ENCODE data around the gene KANK2.
A peak's percentile ranks its signal among the peaks of the same experiment; 100 is the strongest.

Gene KANK2

DNA sequence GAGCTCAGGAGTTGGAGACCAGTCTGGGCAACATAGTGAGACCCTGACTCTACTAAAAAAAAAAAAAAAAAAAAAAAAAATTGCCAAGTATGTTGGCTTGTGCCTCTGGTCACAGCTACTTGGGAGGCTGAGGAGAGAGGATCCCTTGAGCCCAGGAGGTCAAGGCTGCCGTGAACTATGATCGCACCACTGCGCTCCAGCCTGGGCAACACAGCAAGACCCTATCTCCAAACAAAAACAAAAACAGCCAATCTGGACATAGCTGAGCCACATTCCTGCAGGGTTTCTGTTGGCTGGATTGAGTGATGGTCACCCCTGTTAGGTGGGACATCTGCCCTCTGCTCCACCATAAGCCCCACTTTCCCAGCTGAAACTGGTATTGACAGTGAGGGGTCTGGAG is 28.5 kb upstream of the KANK2 start:
- DNase-seq (ENCODE audit: low spot score): no peak

- no peak for DNase-seq (ENCODE audit: low spot score)
Measured at GRCh38 chr19:11225172-11225571, 27.8 kb upstream of the KANK2 start.

DNA sequence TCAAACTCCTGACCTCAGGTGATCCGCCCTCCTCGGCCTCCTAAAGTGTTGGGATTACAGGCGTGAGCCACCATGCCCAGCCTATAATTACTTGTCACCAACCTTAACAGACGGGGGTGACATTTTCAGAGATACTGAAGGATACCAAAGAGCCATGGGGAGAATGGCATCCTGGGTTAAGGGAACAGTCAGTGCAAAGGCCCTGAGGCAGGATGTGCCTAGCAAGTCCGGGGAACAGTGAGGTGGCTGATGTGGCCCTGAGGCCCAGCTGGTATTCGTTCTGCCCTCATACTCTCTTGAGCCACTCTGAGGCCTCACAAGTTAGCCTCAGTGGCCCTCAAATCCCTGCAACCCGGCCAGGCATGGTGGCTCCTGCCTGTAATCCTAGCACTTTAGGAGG is 27.1 kb upstream of the KANK2 start:
- no peak for DNase-seq (ENCODE audit: low spot score)

DNA sequence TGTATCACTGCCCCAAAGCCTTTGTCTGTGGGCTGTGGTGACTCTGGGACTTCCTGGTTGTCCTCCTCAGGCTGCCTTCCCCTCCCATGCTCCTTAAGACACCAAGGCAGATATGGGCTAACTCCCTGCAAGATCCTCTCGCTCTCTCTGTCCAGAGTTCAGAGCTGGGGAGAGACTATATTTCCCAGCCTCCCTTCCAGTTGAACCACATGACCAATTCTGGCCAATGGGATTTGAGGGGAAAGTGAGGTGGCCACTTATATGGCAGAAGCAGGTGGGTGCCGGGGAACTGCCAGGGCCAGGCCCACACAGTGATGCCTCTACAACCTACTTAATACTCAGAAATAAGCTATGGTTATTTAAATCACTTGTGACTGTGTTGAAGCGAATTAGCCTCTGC is 25.9 kb upstream of the KANK2 start:
- DNase-seq (ENCODE audit: low spot score): no peak

DNA sequence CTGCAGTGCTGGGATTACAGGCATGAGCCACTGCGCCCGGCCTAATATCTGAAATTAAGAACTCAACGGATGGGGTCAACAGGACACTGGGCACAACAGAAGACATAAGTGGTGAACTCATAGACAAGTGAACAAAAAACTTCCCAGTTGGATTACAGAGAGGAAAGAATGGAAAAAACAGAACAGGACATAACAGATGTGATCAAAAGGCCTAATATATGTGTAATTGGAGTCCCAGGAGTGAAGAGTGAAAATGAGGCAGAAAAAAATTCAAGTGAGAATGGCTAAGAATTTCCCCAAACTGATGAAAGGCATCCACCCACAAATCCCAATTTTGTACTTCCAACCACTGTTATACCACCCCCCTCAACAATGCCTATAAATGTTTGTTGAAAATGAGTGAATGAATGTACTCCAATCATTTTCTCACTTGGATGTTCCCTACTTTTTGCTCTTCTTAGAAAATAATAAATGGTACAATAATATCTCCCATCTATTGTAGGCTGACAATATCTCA is 23.8 kb upstream of the KANK2 start:
- no peak for DNase-seq (ENCODE audit: low spot score)

DNA sequence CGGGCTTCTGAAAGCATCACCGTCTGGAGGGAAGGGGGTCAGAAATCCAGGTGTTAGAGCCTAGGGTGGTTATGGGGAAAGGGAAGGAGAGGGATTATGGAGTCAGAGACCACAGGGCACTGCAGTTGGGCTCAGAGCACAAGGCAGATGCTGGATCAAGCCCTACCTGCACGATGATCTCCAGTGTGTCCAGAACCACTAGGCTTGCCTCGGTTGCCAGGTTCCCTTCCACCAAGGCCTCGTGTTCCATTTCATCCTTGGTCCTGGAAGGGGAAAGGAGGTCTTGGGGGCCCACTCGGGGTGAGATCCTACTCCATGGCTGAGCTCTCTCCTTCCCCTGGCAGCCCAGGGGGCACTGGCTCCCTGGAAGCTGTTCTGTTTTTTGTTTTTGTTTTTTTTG is 17.0 kb upstream of the KANK2 start:
- DNase-seq (ENCODE audit: low spot score): no peak

DNA sequence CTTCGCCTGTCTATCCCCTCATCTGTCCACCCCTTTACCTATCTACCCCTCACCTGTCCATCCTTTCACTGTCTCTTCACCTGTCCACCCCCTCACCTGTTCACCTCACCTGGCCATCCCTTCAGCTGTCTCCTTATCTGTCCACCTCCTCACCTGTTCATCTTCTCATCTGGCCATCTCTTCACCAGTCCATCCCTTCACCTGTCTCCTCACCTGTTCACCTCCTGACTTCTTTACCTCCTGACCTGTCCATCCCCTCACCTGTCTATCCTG is 13.2 kb upstream of the KANK2 start:
- no peak for DNase-seq (ENCODE audit: low spot score)

- no peak for DNase-seq (ENCODE audit: low spot score)
Measured at GRCh38 chr19:11209839-11210655, 12.7 kb upstream of the KANK2 start.

DNA sequence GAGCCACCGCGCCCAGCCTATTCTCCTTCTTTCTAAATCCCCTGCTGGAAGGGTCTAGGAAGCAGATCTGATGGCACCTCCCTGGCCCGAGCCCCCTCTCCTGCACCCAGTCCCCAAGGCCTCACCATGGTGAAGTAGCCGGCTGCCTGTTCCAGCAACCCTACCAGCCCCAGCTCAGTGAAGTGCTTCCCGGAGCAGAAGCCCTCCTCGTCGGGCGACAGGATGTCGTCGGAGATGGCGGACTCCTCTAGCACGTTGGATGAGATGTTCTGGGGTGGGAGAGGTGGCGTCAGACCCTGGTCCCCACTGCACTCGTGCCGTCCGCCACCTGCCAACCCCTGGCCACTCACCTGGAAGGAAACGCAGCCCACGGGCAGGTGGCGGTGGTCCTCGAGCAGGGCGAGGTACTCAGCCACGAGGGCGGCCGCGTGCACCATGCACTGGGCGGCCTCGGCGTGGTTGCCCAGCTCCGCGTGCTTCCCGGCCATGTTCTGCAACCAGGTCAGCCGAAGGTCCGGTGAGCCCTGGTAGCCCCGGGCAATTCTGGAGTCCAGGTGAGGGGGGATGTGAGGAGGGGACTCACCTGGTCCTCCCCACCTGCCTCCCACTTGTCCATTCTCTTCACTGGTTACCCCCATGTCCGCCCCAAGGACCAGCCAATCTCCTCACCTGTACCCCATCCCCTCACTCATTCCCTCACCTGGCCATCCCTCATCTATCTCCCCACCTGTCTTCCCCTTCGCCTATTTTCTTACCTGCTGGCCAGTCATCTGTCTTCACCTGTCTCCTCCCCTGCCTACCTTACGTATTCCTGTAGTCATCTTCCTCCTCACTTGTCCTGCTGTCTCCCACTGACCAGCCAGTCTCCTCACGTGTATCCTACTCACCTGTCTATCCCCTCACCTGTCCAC is 11.5 kb upstream of the KANK2 start:
- DNase-seq (ENCODE audit: low spot score): no peak

DNA sequence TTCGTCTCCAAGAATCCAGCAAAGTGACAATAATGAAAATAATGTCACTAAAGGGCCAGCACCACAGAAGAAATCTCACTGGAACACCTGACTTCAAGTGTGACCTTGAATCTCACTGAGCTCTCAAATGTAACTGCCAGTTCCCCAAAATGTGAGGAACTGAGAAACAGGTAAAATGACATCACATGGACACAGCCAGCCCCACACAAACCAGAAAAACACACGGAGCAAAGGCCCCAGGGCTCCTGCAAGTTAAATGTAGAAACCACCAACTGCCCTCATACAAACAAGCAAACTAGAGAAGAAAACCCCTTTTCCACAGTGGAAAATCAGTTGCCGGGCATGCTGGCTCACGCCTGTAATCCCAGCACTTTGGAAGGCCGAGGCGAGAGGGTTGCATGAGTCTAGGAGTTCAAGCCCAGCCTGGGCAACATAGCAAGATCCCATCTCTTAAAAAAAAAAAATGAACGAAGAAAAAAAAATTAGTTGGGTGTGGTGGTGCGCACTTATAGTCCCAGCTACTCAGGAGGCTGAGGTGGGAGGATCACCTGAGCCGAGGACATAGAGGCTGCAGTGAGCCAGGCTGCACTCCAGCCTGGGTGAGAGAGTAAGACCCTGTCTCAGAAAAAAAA is 8.7 kb upstream of the KANK2 start:
- DNase-seq (ENCODE audit: low spot score): no peak

- no peak for DNase-seq (ENCODE audit: low spot score)
Measured at GRCh38 chr19:11204943-11205349, 7.6 kb upstream of the KANK2 start.

DNA sequence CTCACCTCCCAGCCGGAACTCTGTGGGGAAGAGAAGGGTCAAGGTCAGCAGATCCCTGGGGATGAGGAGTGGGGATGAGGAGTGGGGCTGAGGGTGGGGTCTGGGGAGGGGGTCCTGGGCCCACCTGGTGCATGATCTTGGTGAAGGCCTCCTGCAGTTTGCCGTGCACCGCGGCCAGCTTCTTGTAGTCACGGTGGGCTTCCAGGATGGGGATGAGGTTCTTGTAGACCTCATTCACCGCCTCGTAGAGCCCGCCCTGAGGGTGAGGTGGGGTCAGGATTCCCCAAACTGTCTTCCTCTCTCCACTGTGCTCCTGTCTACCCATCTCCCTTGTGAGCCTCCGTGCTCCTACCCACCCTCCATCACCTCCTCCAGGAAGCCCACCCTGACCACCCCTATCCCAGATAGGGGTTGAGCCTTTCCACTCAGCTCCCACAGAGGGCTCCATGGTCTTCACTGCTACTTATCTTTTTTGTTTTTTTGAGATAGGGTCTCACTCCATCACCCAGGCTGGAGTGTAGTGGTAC is 6.8 kb upstream of the KANK2 start:
- DNase-seq (ENCODE audit: low spot score): no peak

- DNase-seq (ENCODE audit: low spot score): peak; percentile 26
Measured at GRCh38 chr19:11203194-11204075, 6.1 kb upstream of the KANK2 start.

DNA sequence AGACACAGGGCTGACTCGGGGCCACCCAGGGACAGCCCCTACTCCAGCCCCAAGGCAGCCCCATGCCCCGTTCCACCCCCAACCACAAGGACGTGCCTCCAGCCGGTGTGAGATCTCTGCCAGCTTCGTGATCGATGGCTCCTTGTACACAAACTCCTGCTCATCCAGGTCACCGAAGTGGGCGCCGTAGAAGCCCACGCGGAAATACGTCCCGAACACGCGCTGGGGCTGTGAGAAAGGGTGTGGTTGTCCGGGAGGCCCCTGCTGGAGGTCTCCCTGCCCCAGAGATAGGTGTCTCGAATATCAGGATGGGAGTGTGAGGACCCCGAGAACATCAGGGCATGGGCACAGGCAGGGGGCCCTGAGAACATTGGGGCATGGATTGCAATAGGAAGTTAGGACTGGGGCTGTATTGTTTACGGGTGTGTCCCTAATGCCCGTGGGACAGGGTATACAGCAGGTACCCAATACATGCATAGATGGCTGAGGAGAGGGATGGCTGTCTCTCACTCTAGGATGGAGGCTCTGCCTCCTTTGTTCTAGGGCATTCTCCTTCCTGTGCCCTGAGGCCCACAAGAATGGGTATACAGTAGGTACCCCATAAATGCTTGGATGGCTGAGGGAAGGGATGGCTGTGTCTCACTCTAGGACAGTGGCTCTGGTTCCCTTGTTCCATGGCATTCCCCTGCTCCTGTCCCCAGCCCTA is 5.3 kb upstream of the KANK2 start:
- DNase-seq (ENCODE audit: low spot score): no peak

GRCh38 chr19:11201791-11202190 is 4.4 kb upstream of the KANK2 start:
- no peak for DNase-seq (ENCODE audit: low spot score)

DNA sequence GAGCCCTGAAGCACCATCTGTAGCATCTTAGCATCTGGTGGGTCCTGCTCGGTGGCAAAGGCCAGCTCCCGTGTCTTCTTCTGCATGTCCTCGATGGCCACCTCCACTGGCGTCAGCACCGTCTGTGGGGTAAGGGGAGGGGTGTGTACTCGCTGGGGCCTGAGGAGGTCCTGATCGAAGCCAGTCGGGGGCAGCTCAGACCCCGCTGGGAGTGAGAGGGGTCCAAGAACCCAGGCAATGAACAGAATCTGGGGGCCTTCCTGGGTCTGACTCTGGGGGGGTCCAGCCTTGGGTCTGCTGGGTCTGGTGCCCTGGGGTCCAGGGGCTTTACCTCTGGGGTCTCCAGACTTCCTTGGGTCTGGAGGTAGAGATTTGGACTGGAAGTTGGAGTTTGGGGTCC is 3.6 kb upstream of the KANK2 start:
- DNase-seq (ENCODE audit: low spot score): no peak

GRCh38 chr19:11200015-11200574 is 2.8 kb upstream of the KANK2 start:
- DNase-seq (ENCODE audit: low spot score): no peak

DNA sequence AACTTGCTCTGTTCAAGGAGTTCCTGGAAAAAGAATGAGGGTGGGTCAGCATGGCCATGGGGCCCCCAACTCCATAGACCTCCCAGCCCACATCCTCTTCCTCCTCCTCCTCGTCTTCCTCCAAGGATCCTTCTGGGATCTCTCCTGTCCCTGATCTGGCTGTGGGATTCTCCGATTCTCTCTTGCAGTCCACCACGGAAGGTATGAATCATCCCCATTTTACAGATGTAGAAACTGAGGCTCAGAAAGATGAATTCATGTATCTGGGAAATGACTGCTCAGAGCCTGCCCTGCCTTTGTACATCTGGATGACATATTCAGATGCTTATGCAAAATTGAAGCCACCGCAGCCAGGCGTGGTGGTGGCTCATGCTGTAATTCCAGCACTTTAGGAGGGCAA is 2.2 kb upstream of the KANK2 start:
- no peak for DNase-seq (ENCODE audit: low spot score)

GRCh38 chr19:11198769-11199424 is 1.6 kb upstream of the KANK2 start:
- no peak for DNase-seq (ENCODE audit: low spot score)

GRCh38 chr19:11198175-11198534 is 810 bp upstream of the KANK2 start:
- DNase-seq (ENCODE audit: low spot score): no peak

Data from pons (tissue), 1 donor.